GM18858 (cell line): ENCODE results near the gene SLC25A29.

Experiments used
- ATAC-seq: cut with Tn5 transposase; IDR thresholded peaks from one replicate; pipeline ENCODE4 v1.9.1; 2021; ENCODE audit not compliant: unreplicated experiment

SLC25A29 gene

DNA sequence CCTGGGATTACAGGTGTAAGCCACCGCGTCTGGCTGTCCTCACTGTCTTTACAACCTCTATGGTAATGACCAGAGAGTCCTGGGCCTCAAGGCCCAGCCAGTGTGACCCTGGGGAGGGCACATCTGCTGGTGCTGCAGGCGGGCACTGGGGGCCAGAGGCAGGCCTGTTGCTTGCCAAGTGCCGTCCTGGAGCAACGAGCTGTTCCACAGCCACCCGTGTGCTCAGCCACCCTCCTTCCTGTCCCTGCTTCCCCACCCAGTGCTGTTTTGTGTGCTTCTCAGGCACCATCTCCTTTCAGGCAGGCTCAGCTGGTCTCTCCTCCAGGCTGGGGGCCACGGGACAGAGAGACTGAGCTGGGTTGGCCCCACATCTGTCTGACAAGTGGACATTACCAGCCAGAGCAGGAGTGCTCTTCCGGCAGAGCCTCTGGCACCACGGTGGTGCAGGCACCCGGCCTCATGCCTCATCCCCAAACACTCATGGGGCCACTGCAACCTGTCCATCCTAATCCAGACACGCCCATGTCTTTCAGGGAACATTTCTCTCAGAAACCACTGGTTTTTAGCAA lies 25.9 kb upstream of the SLC25A29 start:
- no peak for ATAC-seq

DNA sequence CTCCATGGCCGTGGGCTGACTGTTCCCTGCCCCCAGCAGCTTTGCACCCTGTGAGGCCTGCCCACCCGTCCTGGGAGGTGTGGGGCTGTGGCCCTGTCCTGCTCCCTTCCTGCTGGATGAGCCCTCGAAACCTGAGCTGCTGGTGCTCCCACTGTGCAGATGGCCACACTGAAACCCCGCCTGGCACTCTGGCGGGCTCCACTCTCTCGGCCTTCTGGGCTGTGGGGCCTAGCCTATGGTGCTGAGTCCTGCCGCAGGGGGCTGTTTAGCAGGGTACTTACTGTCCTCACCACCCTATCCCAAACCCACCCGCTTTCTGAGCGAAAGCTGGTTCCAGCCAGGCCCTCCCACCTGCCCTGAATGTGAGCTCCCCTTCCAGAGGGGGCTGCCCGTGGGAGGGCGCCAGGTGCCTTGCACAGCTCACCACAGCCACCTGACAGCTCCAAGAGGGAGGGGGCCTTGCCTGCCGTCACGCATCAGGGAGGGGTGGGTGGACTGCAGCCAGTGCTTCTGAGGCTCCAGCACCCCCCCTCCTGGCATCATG lies 24.2 kb upstream of the SLC25A29 start:
- ATAC-seq, result no peak

DNA sequence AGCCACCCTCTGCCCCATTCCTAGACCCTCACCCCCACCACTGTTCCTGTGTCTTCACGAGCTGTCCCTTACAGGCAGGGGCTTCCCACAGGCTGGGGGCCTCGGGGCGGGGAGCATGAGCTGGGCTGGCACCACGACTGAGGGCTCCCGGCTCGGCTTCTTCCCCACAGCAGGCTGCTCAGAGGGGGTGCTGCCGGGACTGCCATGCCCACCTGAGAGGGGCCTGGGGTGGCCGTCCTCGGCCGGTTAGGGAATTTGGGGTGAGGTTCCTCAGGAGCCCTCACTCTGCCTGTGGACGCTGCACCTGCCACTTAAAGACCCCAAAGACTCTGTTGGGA lies 23.7 kb upstream of the SLC25A29 start:
- no peak for ATAC-seq

DNA sequence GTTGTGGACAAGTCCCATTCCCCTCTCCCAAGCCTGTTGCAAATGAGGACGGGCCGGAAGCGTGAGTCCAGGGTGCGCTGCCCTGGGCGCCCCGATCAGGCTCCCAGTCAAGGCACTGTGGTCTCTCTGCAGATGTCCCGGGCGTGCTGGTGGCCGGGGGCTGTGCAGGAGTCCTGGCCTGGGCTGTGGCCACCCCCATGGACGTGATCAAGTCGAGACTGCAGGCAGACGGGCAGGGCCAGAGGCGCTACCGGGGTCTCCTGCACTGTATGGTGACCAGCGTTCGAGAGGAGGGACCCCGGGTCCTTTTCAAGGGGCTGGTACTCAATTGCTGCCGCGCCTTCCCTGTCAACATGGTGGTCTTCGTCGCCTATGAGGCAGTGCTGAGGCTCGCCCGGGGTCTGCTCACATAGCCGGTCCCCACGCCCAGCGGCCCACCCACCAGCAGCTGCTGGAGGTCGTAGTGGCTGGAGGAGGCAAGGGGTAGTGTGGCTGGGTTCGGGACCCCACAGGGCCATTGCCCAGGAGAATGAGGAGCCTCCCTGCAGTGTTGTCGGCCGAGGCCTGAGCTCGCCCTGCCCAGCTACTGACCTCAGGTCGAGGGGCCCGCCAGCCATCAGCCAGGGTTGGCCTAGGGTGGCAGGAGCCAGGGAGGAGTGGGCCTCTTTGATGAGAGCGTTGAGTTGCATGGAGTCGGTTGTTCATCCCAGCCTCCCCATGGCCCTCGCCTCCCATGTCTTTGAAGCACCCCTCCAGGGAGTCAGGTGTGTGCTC lies 23.2 kb upstream of the SLC25A29 start:
- ATAC-seq, result no peak

DNA sequence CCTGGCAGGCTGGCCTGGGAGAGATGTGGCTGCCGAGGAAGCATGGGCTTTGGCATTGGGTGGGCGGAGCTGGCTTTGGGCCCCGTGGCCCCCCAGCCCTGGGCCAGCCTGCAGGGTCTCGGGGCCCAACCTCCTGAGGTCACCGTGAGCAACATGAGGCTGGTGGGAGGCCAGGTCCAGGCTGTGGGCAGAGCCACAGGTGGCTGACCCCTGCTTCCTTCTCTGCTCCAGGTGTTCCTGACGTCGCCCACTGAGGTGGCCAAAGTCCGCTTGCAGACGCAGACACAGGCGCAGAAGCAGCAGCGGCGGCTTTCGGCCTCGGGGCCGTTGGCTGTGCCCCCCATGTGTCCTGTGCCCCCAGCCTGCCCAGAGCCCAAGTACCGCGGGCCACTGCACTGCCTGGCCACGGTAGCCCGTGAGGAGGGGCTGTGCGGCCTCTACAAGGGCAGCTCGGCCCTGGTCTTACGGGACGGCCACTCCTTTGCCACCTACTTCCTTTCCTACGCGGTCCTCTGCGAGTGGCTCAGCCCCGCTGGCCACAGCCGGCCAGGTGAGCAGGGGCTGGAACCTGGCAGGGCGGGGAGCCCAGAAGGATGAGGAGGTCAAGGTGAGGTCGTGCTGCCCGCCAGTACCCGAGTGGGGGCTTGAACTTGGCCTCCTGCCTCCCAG lies 22.4 kb upstream of the SLC25A29 start:
- no peak for ATAC-seq

DNA sequence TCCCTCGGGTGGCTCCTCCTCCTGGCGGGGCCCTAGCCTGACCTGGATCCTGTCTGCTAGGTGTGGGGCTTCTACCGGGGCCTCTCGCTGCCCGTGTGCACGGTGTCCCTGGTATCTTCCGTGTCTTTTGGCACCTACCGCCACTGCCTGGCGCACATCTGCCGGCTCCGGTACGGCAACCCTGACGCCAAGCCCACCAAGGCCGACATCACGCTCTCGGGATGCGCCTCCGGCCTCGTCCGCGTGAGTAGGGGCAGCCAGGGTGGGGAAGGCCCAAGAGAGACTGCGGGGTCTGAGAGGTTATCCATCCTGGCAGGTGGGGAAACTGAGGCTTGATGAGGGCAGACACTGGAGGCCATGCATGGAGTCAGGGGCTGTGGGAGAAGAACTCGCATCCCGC lies 20.9 kb upstream of the SLC25A29 start:
- no peak for ATAC-seq

DNA sequence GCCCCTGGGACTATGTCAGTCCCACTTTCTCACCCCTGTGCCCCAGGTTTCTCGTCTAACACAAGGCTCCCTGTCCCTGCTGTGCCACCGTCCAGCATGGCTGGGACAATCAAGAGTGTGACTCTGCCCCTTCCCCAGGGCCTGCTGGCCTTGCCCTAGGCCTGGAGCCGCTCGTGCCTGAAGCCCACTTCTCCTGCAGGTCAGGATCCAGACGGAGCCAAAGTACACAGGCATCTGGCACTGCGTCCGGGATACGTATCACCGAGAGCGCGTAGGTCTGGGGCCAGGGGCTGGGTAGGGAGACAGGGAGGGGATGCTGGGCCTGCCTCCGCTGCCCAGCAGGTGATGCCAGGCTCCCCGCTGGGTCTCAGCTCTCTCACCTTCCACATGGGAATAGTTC lies 19.7 kb upstream of the SLC25A29 start:
- ATAC-seq, result no peak

DNA sequence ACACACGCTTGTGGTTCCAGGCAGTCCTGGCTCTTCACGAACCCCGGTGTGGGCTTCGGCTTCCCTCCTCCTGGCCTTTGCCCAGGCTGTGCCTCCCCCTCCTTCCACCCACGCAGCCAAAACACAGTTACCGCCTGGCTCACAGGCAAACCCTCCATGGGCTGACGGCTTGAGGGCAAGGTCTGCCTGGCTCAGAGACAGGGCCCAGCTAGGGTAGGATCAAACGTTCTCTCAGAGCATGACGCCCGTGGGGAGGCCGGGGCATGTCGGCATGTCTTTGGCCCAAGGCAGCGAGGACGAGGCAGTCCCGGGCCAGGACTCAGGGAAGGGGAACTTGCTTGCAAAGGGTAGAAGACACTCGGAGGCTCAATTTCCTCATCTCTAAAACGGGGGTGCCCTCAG lies 19.0 kb upstream of the SLC25A29 start:
- ATAC-seq, result no peak

DNA sequence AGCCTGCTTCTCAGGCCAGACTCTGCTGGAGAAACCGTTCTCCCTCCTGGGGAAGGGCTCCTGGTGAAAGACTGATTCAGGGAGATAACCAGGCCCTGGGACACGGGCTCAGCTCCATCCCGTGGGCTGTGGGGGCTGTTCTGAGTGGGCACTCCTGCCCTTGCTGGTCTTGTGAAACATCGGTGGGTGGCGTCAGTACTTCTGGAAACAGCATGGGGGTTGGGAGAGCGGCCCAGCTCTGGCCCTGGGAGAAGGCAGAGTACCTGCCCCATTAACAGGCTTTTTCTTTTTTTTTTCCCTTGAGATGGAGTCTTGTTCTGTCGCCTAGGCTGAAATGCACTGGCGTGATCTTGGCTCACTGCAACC lies 17.7 kb upstream of the SLC25A29 start:
- ATAC-seq, result no peak

DNA sequence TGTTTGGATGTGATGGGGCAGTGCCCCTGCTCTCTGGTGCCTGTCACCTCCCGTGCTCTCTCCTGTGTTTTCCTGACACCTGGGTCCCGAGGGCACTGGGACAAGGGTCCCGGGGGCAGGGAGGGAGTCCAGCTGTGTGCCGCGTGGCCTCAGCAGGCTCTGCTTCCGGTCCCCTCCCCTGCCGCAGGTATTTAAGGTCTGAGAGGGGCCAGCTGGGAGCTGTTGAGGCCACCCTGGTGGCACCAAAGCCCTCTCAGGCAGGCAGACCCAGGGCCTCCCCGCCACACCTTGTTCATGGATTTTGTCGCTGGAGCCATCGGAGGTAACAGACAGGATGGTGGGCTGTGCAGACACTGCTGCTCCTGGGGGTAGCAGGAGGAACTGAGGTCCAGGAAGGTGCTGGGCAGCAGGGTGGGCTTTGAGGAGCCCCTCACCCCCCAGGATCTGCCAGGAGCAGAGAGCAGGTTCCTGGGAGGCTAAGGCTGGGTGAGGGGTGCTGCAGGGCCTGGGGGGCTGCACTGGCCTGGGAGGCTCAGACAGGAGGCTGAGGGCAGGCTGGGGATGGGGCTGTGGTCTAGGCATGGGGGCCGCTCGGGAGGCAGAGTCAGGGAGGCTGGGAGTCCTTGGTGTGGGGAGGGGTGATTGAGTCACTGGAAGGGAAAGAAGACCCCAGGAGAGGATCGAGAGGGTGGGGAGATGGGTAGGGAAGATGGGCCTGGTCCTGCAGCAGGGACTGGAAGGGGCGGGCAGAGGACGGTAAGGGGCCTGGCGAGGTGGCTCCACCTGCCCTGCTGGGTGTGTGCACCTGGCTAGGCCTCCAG lies 17.1 kb upstream of the SLC25A29 start, which contains the start of gene SLC25A47:
TSS of gene SLC25A47 (plus strand) at position 219 of the 821 bp plus-strand sequence. CDS start at position 295, 76 bp downstream.
- no peak for ATAC-seq

DNA sequence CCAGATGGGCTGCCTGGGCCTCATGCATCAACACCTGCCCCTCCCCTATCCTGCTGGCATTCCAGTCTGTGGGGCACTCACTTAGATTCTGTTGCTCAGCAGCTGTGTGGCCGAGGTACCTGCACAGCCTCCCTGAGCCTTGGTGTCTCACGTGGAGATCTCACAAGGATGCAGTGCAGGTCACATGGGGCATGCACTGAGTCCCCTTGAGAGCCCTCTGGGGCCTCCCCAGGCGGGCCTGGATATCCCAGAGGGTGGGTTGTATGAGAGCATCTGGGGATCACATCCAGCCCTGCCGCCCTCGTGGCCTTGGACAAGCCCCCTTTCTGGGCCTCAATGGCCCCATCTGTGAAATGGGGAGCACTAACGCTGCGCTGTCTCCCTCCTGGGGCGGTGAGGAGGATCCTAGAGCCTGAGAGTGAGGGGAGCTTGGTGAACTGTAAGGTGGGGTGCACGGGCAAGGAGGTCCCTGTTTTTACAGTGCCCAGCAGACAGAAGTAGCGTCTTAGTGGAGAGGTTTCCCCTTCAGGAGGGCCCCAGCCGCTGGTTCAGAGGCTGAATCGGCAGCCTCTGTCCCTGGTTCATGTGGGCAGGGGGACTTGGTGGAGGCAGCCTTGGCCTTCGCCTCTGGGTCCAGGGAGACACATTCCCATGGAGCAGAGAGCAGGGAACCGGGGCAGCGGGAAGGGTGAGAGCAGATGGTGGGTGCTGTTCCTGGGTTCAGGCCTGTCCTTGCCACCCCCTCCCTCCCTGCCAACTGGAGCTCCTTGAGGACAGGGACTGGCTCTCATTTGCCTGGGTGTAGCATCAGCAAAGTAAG lies 16.1 kb upstream of the SLC25A29 start:
- ATAC-seq, result no peak

DNA sequence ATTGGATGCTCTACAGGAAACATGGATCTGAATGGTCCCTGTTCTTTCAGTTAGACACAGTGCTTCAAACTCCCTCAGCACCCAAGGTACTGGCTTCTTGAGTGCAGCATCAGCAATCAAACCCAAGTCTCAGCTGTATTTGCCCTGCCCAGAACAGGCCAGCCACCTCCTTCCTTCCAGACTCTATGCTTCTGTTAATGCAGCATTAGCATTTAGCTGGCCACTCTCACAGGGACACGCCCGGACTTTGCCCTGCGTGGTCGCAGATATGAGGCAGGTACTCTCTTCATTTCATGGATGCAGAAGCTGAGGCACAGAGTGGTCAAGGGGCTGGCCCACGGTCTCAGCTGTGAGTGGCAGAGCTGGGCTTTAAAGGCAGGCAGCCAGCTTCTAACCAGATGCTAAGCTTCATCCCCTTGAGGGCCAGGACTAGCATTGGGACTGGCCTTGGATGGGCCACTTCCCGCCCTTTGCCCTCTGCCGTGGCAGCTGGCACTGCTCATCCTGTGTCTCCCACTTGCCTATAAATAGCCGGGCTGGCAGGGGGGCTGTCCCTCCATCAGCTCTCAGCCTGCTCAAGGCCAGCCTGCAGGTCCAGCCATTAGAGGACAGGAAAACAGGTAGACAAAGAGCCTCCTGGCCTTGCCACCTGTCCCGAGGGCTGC lies 15.4 kb upstream of the SLC25A29 start:
- ATAC-seq, result no peak

DNA sequence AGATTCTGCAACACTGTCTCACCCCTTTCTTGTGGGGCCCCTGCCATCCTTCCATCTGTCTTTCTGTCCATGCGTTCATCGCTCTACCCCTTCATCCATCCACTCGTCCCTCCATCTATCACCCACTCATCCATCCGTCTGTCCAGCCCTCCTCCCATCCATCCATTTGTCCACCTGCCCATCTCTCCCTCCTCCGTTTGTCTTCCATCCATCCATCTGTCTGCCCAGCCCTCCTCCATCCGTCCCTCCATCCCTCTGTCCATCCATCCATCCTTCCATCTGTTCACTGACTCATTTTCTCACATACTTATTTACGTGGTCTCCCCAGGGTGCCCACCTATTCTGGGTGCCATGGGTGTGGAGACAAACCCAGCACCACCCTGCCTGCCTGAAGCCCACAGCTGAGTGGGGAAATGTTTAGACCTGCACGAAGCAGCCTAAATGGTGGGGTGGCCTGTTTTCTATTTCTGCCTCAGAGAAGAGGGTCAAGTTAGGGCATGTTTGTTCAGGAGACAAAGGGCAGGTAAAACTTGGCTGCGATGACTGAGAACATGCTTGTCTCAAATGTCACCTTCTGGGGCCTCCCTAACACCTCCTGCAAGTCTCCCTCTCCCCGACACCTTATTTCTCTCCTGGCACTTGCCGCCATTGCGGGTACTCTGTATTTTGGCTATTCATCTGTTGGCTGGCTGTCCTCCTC lies 14.1 kb upstream of the SLC25A29 start:
- no peak for ATAC-seq

DNA sequence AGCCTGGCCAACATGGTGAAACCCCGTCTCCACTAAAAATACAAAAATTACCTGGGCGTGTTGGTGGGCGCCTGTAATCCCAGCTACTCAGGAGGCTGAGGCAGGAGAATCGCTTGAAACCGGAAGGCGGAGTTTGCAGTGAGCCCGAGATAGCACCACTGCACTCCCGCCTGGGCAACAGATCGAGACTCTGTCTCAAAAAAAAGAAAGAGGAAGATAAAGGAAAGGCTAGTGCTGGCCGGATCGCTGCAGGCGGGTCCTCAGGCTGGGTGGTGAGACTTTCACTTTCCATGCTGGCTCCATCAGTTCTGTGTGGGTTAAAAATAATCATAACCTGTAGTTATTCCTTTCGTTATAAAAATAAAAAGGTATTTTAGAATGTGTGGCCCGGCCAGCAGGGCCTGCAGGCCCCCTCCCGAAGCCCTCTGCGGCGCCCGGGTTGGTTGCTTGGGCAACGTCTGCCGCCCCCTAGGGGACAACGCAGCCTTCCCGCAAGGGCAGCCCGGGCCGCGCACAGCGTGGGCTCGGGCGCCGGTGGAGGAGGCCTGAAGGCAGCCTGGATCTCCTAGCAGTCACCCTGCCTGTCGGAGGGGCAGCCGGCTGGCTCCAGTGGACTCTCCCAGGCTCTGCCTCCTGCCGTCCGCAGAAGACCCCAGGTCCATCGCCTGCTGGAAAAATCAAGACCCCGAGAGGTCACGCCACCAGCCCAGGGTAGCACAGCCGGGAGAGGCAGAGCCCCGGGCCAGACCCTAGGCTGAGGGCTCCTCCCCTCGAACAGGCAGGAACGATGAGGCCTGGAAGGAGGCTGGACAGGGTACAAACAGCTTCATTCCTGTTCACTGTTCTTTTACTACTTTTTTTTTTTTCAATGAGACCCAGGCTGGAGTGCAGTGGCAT lies 11.9 kb upstream of the SLC25A29 start:
- peak; percentile 73 for ATAC-seq

DNA sequence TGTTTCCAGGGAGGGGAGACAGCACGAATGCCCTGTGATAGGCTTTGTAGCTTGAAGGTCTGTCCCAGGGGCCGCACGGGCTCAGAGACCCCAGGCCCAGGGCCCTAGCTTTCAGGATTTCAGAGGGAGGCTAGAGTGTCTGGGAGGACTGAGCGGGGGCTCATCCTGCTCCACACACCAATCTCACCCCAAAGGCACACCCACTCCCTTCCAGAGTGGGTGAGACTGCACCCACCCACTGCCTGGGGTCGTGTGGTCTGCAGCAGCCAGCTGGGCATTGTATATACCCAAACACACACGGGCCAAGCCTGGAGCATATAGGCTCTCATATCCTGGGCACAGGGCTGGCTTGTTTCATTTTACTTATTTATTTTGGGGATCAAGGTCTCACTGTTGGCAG lies 11.1 kb upstream of the SLC25A29 start:
- ATAC-seq, result no peak

DNA sequence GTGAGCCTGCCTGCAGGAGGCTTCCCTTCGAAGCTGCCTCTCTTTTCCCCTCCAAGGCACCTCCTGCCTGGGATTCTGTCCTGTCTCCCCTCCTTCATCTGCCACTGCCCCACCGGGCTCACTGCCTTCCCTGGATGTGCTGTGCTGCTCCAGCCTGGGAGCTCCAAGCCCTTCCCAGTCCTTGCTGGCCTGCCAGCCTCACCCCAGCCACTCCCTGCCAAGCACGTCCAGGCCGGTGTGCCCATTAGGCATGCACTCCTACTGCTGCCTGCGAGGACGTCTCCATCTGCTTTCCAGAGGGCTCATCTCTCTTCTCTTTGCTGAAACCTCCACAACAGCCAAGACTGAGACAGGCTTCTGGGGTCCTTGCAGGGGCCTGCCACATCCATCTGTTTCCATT lies 8.5 kb upstream of the SLC25A29 start:
- ATAC-seq, result no peak

DNA sequence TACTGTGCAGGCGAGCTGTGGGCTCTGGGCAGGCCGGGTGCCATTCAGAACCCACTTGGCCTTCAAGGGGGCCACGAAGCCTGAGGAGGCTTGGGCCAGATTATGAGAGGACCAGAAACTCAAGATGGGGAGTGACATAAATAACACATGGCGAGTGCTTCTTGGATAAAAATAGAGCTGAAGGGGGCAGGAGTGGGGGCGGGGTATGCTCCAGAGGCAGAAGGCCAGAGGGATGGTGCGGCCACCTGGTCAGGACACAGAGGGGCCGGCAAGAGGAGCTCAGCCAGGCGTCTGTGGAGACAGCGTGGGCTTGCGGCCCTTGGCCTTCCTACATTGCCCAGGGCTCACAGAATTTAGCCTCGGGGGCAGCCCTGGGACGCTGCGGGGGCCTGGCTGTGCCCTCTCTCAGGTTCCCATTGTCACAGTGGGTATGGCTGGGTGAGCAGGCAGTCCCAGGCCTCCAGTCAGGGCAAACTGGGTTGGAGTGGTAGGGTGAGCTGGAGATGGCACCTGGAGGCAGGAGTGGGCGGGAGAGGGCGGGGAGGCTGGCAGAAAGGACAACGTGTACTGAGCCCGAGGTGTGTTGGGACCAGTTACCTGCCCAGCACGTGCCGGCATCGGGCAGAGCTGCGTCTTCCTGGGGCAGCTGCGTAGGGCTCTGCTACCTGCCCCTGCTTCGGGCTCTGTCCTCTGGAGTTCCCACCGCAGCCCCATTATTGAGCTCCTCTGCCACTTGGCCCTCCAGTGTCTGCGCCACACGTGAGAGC lies 7.4 kb upstream of the SLC25A29 start:
- no peak for ATAC-seq
